Measurements from ENCODE around the gene NFX1. TPM values are rescaled to one million over a fixed set of nuclear protein-coding genes. Genes with fewer than 3 reads are reported as not detected.

Gene NFX1
- total and polyA plus RNA-seq, 2 donors (not counting 1 experiment from before 2014, with no cell fraction given), result 67.6 to 76.3 TPM

GRCh38 chr9:33287087-33287490, 3.2 kb upstream of the NFX1 start:
- H3K4me2 ChIP-seq (replicated peaks; ENCODE audit: low read depth, low read length, poor library complexity, severe bottlenecking), result no peak overlapping the region

DNA sequence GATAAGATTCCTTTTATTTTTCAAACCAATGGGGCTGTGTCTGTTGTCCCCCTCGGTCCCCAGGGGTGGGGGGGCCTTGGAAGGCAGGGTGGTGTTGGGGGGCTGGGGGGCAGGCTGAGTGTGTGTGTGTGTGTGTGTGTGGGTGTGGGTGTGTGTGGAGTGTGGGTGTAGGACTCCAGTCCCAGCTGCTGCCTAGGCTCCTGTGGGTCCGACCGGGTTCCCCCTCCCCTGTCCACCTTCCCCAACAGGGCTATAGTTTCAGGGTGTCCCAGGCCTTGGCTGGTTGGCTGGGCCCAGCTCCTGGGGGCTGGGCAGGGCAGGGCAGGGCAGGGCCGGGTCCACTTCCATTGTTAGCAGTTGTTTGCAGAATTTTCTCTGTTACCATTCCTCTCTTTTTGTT, 2.1 kb upstream of the NFX1 start:
- Histone ChIP-seq H3K27ac (ENCODE audit: low read length in 2 of 2) (peak overlapping the region; percentile 99 to 100), H3K9me3 (ENCODE audit: control extremely low read depth in 1 of 3, control insufficient read depth in 2 of 3, insufficient read depth in 1 of 3, low read length in 2 of 3) (no peaks in the 10 kb centered on the region), H4K20me1 (ENCODE audit: control insufficient read depth, insufficient read depth, low read length, poor library complexity, severe bottlenecking) (no peaks in the 10 kb centered on the region), H3K79me2 (ENCODE audit: control insufficient read depth, insufficient read depth, low read length) (peaks cover 27% of the 10 kb centered on the region), H2AFZ (ENCODE audit: insufficient read depth, low read depth, low read length, poor library complexity, severe bottlenecking) (no peak overlapping the region), H3K4me1 (ENCODE audit: control insufficient read depth in 2 of 2, insufficient read depth in 2 of 2, low read length in 2 of 2) (peaks cover 29 to 46% of the 10 kb centered on the region in 2 donors), H3K4me2 (replicated peaks; ENCODE audit: low read depth, low read length, poor library complexity, severe bottlenecking) (no peak overlapping the region), H3K4me3 (ENCODE audit: control extremely low read depth in 1 of 5, extremely low read depth in 1 of 5, insufficient read depth in 1 of 5, low read depth in 2 of 5, low read length in 4 of 5) (no peak overlapping the region), H3K9ac (ENCODE audit: low read length) (no peak overlapping the region), H3K36me3 (replicated peaks in 1 of 2; ENCODE audit: control extremely low read depth in 1 of 2, control insufficient read depth in 1 of 2, extremely low read depth in 1 of 2, insufficient read depth in 2 of 2, low read length in 1 of 2) (peaks cover 10 to 17% of the 10 kb centered on the region in 2 experiments), H3K27me3 (replicated peaks in 1 of 4; ENCODE audit: control extremely low read depth in 1 of 4, control insufficient read depth in 3 of 4, insufficient read depth in 4 of 4, low read length in 3 of 4) (no peaks in the 10 kb centered on the region)
- Mint-ChIP-seq H3K27ac (peak overlapping the region; percentile 74), H3K4me3 (no peak overlapping the region), H3K27me3 (no peaks in the 10 kb centered on the region), H3K9me3 (ENCODE audit: insufficient read depth) (no peaks in the 10 kb centered on the region), H3K4me1 (peaks cover 43% of the 10 kb centered on the region)
- DNase-seq (no peak), ATAC-seq (ENCODE audit: low read depth) (no peak)
- intact Hi-C loops (cut with micrococcal nuclease), result loop anchor here (5.0 kb wide), 1 partner anchor 39 kb away; no protein-coding TSS in a partner anchor
- TF ChIP-seq, protein P1, sequence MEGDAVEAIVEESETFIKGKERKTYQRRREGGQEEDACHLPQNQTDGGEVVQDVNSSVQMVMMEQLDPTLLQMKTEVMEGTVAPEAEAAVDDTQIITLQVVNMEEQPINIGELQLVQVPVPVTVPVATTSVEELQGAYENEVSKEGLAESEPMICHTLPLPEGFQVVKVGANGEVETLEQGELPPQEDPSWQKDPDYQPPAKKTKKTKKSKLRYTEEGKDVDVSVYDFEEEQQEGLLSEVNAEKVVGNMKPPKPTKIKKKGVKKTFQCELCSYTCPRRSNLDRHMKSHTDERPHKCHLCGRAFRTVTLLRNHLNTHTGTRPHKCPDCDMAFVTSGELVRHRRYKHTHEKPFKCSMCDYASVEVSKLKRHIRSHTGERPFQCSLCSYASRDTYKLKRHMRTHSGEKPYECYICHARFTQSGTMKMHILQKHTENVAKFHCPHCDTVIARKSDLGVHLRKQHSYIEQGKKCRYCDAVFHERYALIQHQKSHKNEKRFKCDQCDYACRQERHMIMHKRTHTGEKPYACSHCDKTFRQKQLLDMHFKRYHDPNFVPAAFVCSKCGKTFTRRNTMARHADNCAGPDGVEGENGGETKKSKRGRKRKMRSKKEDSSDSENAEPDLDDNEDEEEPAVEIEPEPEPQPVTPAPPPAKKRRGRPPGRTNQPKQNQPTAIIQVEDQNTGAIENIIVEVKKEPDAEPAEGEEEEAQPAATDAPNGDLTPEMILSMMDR (IDR thresholded peaks at IDR 0.05), result no peak
- no peak for TF ChIP-seq EZH2 (IDR thresholded peaks at IDR 0.05; ENCODE audit: borderline replicate concordance, insufficient read depth, low read depth, low read length, poor library complexity, severe bottlenecking)
- ChIA-PET CTCF (interaction anchor here (0.9 to 2.7 kb wide), 8 partner anchors 10 to 179 kb away, joined by 3 to 26 read pairs (median 16); no protein-coding TSS in a partner anchor), POLR2A (interaction anchor here (1.9 kb wide), 1 partner anchor 9 kb away, joined by 27 read pairs; no protein-coding TSS in a partner anchor)
- no CpG with 5 or more reads among the region's 4 CpGs for WGBS (ENCODE audit: insufficient coverage)

More at GRCh38 chr9:33287087-33287490, 3.2 kb upstream of the NFX1 start:
- Mint-ChIP-seq H3K4me3 (no peak overlapping the region), H3K27ac (peak overlapping the region; percentile 73), H3K27me3 (no peaks in the 10 kb centered on the region), H3K9me3 (ENCODE audit: insufficient read depth) (no peaks in the 10 kb centered on the region), H3K4me1 (peaks cover 32% of the 10 kb centered on the region)
- ChIA-PET CTCF (interaction anchor here (0.6 to 2.7 kb wide), 18 partner anchors 9 to 180 kb away, joined by 3 to 26 read pairs (median 4); no protein-coding TSS in a partner anchor), POLR2A (interaction anchor here (1.9 kb wide), 1 partner anchor 10 kb away, joined by 27 read pairs; no protein-coding TSS in a partner anchor)
- Histone ChIP-seq H2AFZ (ENCODE audit: insufficient read depth, low read depth, low read length, poor library complexity, severe bottlenecking) (no peak overlapping the region), H3K36me3 (replicated peaks in 1 of 2; ENCODE audit: control extremely low read depth in 1 of 2, control insufficient read depth in 1 of 2, extremely low read depth in 1 of 2, insufficient read depth in 2 of 2, low read length in 1 of 2) (peaks cover 13% of the 10 kb centered on the region in 2 experiments), H3K4me1 (ENCODE audit: control insufficient read depth in 2 of 2, insufficient read depth in 2 of 2, low read length in 2 of 2) (peaks cover 19 to 36% of the 10 kb centered on the region in 2 donors), H3K27me3 (replicated peaks in 1 of 4; ENCODE audit: control extremely low read depth in 1 of 4, control insufficient read depth in 3 of 4, insufficient read depth in 4 of 4, low read length in 3 of 4) (no peaks in the 10 kb centered on the region), H3K9me3 (ENCODE audit: control extremely low read depth in 1 of 3, control insufficient read depth in 2 of 3, insufficient read depth in 1 of 3, low read length in 2 of 3) (no peaks in the 10 kb centered on the region), H4K20me1 (ENCODE audit: control insufficient read depth, insufficient read depth, low read length, poor library complexity, severe bottlenecking) (no peaks in the 10 kb centered on the region), H3K27ac (ENCODE audit: low read length in 2 of 2) (peak overlapping the region in 1 of 2 donors; percentile 23), H3K9ac (ENCODE audit: low read length) (no peak overlapping the region), H3K4me3 (ENCODE audit: control extremely low read depth in 1 of 5, extremely low read depth in 1 of 5, insufficient read depth in 1 of 5, low read depth in 2 of 5, low read length in 4 of 5) (no peak overlapping the region), H3K79me2 (ENCODE audit: control insufficient read depth, insufficient read depth, low read length) (peaks cover 16% of the 10 kb centered on the region)
- intact Hi-C loops (cut with micrococcal nuclease), result loop anchor here (1.0 to 5.0 kb wide), 3 partner anchors 10 to 179 kb away; no protein-coding TSS in a partner anchor
- ATAC-seq (ENCODE audit: low read depth), result peak; percentile 10
- peak; percentile 80 for DNase-seq
- no peak for TF ChIP-seq EZH2 (IDR thresholded peaks at IDR 0.05; ENCODE audit: borderline replicate concordance, insufficient read depth, low read depth, low read length, poor library complexity, severe bottlenecking)
- TF ChIP-seq, protein P1 (IDR thresholded peaks at IDR 0.05), result peak; percentile 88
- WGBS (ENCODE audit: insufficient coverage), result 49% methylated on average over 3 of the region's 4 CpGs
